RCC 7860 (cell line): ENCODE results near the gene ZNF773.

Source experiments
- DNase-seq: peaks from one replicate; pipeline ENCODE4 v3.0.0-alpha.2; 2015; ENCODE audit warnings: low spot score
- FAIRE-seq: peaks from 2 replicates; lab custom pipeline; 2012; peaks lifted over from hg19 to GRCh38; lab: Jason Lieb, UNC

ZNF773 gene

GRCh38 chr19:57557659-57558058, 57.9 kb downstream of the ZNF773 start:
- no peak for DNase-seq
- FAIRE-seq = no peak
